GM18519 (cell line): ENCODE results near the gene CBFA2T3.

Experiments used
- ATAC-seq: cut with Tn5 transposase; IDR thresholded peaks from one replicate; pipeline ENCODE4 v1.9.1; 2021; ENCODE audit warnings: mild to moderate bottlenecking, moderate library complexity; ENCODE audit not compliant: unreplicated experiment, low FRiP score

Gene CBFA2T3

DNA sequence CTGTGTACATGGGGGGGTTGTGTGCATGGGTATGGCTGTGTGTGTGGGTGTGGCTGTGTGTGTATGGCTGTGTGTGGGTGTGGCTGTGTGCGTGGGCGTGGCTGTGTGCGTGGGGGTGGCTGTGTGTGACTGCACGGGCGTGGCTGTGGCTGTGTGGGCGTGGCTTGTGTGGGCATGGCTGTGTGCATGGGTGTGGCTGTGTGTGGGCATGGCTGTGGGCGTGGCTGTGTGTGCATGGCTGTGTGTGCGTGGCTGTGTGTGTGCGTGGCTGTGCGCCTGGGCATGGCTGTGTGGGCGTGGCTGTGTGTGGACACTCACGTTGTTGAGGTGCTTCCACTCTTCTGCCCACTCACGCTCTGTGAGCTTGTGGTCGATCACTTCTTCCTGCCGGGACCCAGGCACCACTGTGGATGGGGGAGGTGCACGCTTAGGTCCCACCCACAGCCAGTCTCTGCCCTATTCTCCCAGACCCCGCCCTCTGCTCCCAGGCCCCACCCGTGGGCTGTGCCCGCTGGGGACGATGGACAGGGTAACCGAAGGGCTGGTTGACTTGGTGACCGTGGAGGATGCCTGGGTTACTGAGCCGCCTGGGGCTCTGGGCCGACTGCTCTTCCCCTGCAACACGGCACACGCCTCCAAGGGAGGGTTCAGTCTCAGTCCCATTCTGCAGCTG lies 94.5 kb downstream of the CBFA2T3 start:
- no peak for ATAC-seq

DNA sequence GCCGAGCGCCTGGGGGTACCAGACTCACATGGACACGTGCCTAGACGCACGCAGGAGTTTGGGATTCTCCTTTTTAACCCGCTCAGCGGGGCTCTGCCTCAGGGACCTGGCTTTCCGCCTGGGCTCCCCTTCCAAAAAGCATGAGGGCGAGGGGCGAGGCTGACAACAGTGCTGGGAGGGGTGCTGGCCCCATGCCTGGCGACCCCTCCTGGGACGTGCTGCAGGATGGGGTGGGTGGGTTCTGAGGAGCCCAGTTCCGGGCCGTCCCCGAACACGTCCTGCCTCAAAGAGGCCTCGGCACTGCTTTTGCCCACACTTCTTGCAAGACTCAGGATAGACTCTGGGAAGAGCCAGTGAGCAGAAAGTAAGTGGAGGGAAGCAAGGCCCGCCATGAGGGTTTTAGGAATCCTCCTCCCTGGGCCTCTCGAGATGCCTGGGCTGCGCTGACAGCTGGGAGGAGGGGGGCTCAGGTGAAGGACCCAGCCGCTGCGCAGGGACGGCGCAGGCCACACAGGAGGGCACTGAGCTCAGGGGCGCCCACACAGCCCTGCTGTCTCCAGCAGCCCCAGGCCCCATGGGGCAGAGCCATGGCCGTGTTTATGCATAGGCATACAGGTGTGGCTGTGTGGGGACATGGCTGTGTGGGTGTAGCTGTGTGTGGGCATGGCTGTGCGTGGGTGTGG lies 95.2 kb downstream of the CBFA2T3 start:
- no peak for ATAC-seq

DNA sequence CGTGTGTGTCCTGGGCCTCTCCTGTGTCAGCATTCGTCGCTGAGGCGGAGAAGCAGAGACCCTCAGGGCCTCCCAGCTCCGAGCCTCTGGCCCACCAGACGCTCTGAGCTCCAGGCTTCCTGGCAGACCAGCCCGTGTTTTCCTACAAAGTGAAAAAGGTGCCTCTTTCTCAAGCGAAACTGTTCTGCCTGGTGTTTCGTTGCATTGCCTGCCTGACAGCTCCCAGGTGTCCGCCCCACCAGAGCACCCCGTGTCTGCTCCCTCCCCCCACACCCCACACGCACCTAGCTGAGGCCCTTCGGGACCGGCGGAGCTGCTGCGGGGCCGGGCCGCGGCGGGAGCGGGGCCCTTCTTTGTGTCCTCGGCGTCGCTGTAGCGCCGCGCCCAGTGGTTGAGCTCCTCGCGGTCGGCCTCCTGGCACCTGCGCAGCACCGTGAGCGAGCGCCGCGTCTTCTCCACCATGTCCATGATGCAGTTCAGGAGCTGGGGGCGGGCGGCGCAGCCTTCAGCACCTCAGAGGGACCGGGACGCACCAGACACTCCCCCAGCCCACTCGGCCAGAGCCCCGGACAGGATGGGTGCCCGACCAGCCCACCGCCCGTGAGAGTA lies 95.9 kb downstream of the CBFA2T3 start:
- ATAC-seq, result no peak

DNA sequence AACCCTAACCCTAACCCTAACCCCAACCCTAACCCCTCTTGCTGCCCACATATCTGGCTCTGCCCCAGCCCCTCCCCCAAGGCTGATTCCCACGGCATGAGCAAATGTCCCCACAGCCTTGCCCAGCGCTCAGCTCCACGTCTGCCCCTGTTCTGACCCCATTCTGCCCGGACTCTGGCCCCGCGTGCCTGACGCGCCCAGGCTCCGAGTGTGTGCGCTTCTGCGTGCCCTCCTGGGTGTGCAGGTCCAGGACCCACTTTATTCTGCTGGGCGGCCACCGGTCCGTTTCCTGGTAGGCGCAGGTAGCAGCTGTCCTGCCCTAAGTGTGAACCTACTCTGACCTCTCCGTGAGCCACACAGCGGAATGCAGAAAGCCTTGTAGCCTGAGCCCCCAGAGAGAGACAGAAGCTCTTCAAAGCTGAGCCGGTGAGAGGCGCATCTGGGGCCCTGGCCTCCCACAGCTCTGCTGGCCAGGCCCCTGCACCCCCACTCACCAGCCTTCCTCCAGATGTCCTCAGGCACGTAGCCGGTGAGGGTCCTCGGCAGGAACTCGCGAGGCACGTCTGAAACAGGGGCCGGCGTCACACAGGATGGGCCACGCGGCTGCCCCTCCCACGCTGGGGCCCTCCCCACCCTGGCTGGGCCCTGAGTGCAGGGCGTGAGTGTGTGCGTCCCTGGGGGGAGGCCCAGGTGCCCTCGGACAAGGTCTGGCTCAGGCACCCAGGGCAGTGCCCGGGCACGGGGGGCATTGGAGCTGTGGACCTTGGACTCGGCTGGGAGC lies 96.6 kb downstream of the CBFA2T3 start:
- ATAC-seq, result no peak

DNA sequence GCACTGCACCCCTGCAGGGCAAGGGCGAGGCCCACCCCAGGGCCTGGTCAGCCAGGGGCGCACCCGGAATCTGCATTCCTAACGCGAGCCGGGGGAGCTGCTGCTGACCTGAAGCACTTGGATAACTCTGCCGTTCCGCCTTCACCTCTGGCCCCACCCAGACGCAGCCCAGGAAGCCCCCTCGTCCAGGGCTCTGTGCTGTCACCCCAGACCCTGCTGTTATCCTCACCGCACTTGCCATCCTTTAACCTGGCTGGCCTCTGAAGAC lies 97.3 kb downstream of the CBFA2T3 start:
- ATAC-seq, result no peak

DNA sequence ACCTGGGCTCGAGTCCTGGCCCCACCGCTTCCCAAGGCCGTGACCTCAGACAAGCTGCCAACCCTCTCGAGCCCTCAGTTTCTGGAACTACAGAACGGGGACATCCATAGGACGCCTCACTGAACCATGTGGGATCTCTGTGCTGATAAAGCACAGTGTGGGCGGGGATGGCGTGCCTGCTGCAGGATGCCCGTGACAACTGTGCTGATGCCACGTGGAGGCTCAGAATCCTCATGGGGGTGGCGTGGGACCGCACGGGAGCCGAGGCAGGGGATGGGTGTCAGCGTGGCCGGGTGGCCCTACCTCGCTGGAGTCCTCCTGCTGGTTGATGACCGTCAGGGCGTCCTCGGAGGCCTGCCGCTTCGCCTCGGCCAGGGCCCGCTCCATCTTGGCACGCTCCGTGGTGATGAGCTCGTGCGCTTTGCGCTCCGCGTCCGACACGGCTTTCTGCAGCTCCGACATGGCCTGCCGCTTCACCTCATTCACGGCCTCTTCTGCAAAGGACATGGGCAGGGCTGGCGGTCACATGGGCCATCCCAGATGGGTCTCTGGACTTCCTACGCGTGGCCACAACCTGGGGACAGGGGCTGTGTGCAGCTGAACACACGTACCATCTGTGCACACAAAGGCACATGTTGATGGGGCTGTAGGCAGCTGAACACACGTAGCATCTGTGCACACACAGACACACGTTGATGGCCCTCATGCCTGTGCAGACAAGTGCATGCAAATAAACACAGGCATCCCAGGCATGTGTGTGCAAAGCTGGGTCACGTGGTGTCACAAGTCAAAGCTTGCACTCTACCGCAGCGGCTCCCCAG lies 97.8 kb downstream of the CBFA2T3 start:
- no peak for ATAC-seq

DNA sequence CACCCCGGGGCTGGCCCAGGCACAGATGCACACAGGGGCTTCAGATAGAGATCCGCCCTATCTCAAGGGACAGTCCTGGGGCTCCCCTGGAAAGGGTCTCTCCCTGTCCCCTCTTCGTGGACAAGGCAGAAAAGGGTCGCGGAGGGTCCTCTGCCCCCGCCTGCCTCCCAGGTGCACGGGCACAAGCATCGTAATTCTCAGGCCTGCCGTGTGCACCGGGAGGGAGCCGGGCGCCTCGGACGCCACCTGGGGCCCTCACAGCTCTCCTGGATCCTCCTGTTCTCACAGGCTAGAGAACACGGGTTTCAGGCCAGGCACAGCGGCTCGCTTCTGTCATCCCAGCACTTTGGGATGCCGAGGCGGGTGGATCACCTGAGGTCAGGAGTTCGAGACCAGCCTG lies 98.7 kb downstream of the CBFA2T3 start:
- ATAC-seq, result no peak

DNA sequence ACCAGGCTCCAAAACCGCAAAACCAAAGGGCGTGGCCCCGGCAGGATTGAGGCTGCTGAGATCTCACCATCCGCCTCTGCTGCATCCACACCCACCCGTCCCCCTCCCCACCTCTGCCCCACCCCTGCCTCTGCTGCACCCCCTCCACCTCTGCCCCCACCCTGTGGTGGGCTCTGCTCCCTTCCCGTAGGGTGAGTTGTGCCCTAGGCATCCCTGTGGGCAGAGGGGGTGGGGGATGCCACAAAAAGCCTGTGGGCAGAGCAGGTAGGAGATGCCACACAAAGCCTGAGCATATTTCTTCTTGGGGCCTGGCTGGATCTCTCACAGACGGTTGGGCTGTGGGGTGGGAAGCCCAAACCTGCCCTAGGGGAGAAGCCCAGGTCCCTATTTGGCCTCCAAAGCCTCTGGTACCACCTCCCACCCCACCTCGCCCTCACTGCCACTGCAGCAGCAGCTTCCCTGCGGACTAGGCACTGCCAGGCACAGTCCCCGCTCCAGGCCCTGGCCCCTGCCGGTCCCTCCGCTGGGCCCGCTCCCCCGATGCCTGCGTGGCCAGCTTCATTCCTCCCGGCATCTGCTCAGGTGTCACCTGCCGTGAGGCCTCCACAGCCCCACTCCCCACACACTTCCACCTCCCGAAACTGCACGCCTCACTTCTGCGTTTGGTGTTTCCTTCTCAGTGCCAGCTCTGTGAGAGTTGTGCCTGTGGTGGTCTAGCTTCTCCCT lies 99.3 kb downstream of the CBFA2T3 start:
- no peak for ATAC-seq

DNA sequence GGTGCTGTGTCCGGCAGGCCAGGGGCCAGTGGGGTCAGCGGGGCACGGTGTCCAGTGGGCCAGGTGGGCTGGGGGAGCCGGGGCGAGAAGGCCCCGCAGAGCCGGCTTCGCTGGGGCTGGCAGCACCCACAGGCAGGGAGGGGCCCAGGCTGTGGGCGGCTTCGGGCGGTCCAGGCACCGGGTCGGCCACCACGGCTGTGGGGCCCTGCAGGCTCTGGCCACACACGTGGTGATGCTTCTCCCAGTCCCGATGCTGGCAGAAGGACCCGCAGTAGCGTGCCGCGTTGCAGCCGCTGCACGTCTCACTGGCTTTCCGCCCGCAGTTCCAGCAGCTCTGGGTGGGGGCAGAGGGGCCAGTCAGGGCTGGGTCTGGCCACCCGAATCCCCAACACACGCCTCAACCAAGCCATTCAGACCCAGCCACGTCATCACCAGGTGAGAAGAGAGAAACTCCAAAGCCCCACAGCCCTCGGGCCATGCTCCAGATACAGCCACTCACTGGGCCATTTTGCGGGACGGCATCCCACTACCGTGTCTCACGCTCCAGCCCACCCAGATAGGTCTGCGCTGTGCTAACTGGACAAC lies 100.0 kb downstream of the CBFA2T3 start:
- no peak for ATAC-seq

DNA sequence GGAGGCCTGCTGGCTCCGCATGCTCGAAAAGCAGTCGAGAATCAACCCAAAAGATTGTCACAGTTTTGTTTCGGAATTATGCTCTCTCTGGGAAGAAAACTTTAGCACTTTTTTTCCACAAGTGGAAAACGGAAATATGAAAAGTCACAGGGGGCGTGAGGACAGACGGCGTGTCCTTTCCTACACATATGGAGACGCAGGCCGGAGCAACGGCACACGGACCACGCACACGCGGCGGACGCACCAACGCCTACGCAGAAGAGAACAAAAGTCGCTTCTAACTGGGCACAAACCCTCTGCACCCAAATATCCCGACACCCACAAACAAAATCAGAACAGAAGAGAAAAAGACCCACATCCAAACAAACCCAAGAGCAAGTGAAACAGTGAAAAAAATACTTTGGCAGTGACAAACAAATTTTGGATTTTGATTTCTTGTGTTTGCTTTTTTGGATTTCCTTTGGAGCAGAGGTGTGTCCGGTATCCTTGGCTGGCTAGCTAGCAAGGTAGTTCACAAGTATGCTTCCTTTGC lies 101.2 kb downstream of the CBFA2T3 start:
- no peak for ATAC-seq

DNA sequence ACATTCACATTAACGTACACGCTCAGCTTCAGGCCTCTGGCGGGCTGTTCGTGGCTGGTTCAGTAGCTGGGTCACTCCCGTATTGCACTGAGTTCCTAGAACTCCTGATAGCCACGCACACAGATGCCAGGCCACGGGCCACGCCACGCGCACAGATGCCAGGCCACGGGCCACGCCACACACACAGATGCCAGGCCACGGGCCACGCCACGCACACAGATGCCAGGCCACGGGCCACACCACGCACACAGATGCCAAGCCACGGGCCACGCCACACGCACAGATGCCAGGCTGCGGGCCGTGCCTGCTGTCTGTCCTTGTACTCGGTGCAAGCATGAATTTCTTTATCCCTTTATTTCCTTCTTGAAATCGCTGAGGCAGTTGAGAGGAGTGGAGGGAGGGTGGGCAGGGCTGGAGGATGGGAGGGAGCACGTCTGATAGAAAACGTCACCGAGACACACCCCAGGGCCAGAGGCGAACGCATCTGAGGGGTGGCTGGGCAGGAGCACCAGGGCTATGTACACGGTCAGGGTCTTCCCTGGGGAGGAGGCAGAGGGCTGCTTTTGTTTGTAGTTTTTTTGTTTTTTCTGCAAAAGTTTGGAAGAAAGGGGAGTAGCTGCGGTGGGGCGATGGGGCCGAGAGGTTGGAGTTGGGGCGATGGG lies 101.9 kb downstream of the CBFA2T3 start:
- no peak for ATAC-seq

DNA sequence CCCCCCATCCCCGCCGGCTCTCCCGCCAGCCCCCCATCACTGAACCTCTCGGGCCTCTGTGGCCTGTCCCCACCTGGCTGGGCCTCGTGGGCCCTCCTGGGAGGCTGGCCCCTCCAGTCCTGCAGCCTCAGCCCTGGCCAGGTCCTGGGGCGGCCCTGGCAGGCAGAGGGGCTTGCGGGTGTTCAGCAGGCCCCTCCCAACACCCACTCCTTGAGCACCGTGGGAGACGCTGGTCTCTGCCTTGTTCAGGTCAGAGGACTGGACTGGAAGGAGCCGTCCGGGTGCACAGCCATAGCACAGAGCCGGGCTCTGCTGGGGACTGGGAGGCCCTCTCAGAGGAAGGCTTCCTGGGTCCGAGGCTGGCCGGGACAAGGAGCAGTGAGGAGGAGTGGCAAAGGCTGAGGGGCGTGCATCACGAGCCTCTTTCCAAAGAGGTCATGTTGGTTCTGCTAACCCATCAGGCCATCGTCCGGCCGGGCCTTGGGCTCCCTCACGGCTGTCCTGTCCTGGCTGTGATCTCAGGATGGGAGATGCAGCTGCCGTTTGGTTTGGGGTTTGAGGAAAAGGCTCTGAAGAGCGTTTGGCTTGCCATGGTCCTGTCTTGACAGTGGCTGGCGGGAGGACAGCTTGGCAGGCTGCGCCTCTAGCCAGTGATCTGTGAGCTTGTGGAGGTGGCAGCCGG lies 104.2 kb downstream of the CBFA2T3 start:
- no peak for ATAC-seq

DNA sequence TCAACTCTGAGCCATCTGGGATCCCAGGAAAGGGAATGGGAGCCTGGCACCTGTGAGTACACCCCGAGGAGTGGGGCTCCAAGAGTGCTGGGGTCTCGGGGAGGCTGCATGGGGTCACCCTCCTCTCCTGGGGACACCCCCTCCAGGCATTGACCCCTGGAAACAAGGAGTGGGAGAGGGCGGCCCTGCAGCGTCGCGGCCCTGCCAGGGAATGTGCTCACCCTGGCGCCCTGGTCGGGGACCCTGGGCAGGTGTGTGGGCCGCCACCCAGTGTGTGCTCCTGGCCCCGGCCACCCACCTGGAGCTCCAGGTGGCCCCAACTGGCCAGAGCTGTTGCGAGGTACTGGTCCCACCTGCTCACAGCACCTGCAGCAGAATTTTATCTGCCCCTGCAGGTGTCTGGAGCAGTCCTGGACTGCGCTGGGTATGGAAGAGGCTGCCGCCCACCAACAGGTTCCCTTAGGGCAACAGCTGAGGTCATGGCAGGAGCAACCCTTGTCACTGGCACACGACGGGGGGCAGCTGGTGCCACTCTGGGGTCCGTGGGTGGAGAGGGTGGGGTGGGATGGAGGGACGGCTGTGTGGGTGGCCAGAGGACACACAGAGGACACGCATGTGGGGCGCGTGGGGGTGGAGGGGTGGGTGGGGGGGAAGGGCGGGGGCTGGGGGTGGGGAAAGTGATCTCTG lies 105.1 kb downstream of the CBFA2T3 start:
- ATAC-seq, result no peak

DNA sequence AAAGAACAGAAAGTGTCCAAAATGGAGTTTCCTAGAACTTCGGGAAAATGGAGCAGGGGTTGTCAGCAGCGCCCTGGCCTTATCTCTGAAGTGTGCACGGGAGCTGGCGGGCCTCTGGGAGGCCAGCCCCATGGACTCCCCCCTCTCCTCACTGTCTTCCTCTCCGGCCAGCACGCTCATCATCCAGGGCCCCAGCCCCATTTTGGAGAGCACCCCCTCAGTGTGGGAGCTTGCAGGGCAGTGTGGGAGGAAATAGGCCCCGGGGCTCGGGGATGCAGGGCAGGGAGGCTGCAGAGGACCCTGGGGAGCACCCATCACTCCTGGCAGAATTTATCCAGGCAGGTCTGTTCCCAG lies 105.7 kb downstream of the CBFA2T3 start:
- ATAC-seq, result no peak

DNA sequence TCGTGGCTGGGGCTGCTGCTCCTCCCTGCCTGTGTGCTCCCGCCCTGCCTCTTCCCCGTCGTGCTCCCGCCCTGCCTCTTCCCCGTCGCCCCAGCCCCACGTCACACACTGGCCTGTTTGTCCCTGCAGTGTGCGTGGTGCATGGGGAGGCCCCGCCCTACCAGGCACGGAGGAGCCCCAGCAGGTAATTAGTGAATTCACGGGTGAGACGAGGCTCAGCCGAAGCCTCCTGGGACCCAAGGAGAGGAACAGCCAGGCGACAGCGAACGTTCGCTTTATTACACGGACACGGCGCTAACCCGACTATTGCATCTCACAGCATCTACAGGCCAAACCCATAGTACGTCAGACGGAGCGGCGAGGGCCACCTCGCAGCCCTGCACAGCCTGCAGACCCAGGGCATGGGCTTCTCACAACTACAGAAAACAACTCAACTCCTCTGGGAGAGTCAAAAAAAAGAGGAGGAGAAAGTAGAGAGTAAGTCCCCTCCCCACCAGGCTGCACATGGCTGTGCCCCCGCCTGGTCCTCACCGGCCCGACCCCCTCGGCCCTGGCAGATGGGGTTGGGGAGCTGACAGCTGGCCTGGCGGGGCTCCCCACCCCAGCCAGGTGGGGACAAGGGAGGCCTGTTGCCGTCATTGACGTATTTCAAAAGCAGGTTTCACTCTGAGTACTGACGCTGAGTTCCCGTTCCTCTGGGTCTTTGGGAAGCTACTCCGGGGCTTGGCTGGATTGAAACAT lies 106.2 kb downstream of the CBFA2T3 start:
- no peak for ATAC-seq

DNA sequence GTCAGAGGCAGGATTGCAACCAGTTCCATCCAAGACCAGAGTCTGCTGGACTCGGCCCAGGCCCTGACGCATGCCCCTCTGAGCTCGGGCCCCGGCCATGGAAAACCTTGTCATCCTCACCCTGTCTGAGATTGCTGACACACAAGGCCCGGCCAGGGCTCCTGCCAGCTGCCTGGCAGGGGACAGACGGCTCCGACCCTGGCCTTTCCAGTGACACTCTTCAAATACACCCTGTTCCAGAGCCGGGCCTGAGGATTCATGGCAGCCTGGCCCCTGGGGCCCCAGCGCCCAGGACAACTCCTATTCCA lies 107.4 kb downstream of the CBFA2T3 start:
- ATAC-seq, result no peak

DNA sequence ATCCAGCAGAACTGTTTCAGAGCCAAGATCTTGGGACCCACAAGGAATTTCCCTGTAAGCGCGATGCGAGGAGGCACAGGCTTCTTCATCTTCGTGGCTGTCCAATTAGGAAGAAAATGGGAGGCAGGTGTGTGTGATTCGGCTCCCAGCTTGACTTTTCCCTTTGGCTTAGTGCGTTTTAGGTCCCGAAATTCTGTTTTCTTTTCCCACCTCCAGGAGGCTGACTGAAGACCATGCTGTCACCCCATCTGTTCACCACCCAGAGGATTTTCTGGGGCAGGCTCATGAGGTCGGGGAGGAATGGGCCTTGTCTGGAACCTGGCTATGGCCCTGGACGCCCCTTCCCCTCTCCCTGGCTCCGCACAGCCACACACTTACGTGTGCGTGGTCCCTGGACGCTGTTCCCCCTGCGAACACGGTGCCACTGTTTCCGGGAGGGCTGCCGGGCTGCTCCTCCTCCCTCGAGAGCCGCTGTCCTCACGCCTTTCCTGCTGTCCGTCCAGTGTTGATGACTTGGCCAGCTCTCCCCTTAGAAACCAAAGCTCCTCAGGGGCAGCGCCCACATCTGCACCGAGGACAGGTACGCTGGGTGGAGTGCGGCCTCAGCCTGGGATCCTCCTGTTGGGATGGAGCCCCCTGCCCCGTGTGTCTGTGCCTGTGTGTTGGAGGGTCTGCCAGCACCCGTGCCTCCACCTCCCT lies 107.9 kb downstream of the CBFA2T3 start:
- no peak for ATAC-seq
